Measurements from ENCODE around the gene EEFSEC. TPM values are rescaled to one million over a fixed set of nuclear protein-coding genes. Genes with fewer than 3 reads are reported as not detected.

The EEFSEC gene
- total RNA-seq, 2 experiments from 2014 or later: 19.2 to 19.6 TPM

GRCh38 chr3:128293930-128294329 is 140.6 kb downstream of the EEFSEC start:
- H3K27ac Mint-ChIP-seq: peak overlapping the region; percentile 69
- H3K4me1 Mint-ChIP-seq (ENCODE audit: low read depth): peaks cover 41% of the 10 kb centered on the region
- H3K36me3 Mint-ChIP-seq (ENCODE audit: low read depth): peaks cover 30% of the 10 kb centered on the region
- intact Hi-C loops (cut with micrococcal nuclease): no loop called here
- ATAC-seq: no peak
- ChIA-PET POLR2A (no interaction called here), CTCF (interaction anchor here (1.0 to 1.3 kb wide), 2 partner anchors 27 to 28 kb away, joined by 3 to 4 read pairs; no protein-coding TSS in a partner anchor)
- no peak overlapping the region for H3K4me3 Mint-ChIP-seq
- no peaks in the 10 kb centered on the region for H3K27me3 Mint-ChIP-seq
- DNase-seq: no peak
- peaks cover 11% of the 10 kb centered on the region for H3K9me3 Mint-ChIP-seq
- no peak for TF ChIP-seq CTCF (IDR thresholded peaks at IDR 0.05)

DNA sequence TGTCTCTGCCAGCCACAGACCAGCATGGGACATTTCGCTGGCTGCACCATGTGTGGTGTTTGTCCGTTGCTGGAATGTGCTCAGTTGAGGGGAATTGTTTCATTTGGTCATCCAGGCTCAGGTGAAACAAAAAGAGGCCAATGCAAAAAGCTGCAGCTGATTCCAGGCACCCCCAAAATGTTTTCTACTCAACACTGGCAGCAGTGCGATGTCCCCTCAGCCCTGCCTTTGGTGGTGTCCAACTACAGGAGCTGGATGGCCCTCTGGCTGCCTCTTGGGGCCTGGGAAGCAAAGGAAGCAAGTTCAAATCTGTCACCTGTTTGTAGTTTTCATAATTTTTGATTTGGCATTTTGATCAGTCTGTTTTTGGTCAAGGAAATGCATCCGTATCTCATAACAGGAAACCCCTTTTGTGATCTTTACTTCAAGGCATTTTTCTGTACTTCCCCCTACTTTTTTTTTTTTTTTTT is 141.8 kb downstream of the EEFSEC start:
- TF ChIP-seq CTCF (IDR thresholded peaks at IDR 0.05): no peak
- intact Hi-C loops (cut with micrococcal nuclease): no loop called here
- H3K4me1 Mint-ChIP-seq (ENCODE audit: low read depth): peaks cover 41% of the 10 kb centered on the region
- ChIA-PET CTCF (interaction anchor here (1.3 kb wide), 1 partner anchor 26 kb away, joined by 4 read pairs; no protein-coding TSS in a partner anchor), POLR2A (interaction anchor here (0.6 kb wide), 1 partner anchor 12 kb away, joined by 3 read pairs; no protein-coding TSS in a partner anchor)
- H3K27ac Mint-ChIP-seq: peak overlapping the region; percentile 69
- DNase-seq: no peak
- H3K27me3 Mint-ChIP-seq: no peaks in the 10 kb centered on the region
- H3K9me3 Mint-ChIP-seq: peaks cover 8% of the 10 kb centered on the region
- peaks cover 21% of the 10 kb centered on the region for H3K36me3 Mint-ChIP-seq (ENCODE audit: low read depth)
- ATAC-seq: peak; percentile 60
- H3K4me3 Mint-ChIP-seq: no peak overlapping the region

DNA sequence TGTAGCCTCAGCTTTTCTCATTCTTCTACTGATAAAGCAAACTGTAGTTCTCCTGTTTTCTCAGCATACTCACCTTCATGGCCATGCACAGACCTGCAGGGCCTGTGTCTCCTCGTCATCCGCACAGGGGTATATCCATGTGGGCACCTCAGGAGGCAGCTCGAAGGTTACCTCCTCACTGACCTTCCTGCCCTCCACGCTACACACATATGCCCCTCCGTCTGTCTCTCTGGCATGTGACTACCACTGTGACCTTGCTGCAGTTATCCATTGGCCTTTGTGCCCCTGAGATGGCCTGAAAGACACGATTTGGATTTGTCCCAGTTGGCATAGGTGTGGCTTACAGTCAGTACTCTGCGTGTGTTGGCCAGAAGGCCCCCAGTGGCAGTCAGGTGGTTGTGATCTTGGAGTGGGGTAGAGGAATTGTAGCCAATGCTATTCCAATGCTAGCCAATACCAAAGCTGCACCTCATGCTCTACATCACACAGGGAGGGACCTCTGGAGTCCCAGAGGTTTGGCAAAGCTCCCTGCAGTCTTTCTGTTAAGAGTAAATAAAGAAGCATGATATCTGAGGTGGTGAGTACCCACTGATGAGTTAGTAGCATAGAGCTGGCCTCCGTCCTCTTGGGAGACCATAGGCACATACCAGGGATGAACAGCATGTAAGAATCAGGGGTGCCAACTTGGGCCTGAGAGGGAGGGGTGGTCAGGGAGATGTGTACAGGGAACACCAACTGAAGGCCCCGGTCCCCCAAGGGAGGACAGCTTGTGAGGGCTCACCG is 143.4 kb downstream of the EEFSEC start:
- Mint-ChIP-seq H3K27me3 (no peaks in the 10 kb centered on the region), H3K4me3 (no peak overlapping the region), H3K27ac (peak overlapping the region; percentile 69), H3K9me3 (peaks cover 3% of the 10 kb centered on the region), H3K4me1 (ENCODE audit: low read depth) (peaks cover 43% of the 10 kb centered on the region), H3K36me3 (ENCODE audit: low read depth) (peaks cover 10% of the 10 kb centered on the region)
- no peak for ATAC-seq
- no peak for TF ChIP-seq CTCF (IDR thresholded peaks at IDR 0.05)
- POLR2A ChIA-PET: interaction anchor here (1.0 to 1.4 kb wide), 3 partner anchors 11 to 22 kb away, joined by 3 read pairs; no protein-coding TSS in a partner anchor
- intact Hi-C loops (cut with micrococcal nuclease): no loop called here
- DNase-seq: no peak
- CTCF ChIA-PET: interaction anchor here (1.2 to 2.2 kb wide), 3 partner anchors 10 to 15 kb away, joined by 3 to 7 read pairs (median 5); no protein-coding TSS in a partner anchor

DNA sequence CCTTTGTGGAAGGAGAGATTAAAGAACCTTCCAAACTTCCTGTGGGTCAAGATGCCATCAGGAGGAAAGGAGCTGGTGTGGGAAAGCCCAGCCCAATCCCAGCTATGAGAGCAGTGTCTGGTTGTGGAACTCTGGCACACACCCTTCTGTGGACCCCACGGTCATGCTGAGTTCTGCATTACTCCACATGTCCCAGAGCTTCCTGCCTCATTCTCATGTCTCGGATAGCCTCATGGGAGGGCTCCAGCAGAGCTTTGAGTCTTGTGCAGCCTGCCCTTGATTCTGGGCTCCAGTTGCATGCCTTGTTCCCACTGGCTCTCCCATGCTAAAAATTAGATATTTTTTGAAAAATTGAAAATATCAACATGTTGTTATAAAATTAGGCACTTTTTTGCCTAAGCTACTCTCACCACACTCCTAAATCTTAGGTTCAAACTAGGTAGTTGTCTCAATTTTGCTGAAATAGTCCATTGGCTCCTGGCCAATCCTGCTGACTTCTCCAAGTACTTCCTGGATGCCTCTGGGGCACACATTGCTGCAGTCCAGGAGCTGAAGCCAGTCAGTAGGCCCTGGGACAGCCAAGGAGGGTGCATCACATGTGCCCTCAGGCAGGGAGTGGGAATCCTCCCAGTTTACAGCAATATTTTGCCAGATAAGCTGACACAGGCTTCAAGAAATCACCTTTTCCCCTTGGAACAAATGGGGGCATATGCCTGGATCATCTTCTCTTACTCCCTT is 144.3 kb downstream of the EEFSEC start:
- CTCF ChIA-PET: interaction anchor here (1.2 to 2.2 kb wide), 4 partner anchors 9 to 14 kb away, joined by 3 to 7 read pairs (median 4); no protein-coding TSS in a partner anchor
- no peak for TF ChIP-seq CTCF (IDR thresholded peaks at IDR 0.05)
- POLR2A ChIA-PET: interaction anchor here (0.8 to 1.4 kb wide), 2 partner anchors 10 to 24 kb away, joined by 3 read pairs; no protein-coding TSS in a partner anchor
- H3K4me3 Mint-ChIP-seq: no peak overlapping the region
- H3K27ac Mint-ChIP-seq: no peak overlapping the region
- DNase-seq (no peak), ATAC-seq (no peak)
- no peaks in the 10 kb centered on the region for H3K27me3 Mint-ChIP-seq
- intact Hi-C loops (cut with micrococcal nuclease): no loop called here
- H3K9me3 Mint-ChIP-seq: peaks cover 3% of the 10 kb centered on the region
- H3K36me3 Mint-ChIP-seq (ENCODE audit: low read depth): peaks cover 10% of the 10 kb centered on the region
- peaks cover 43% of the 10 kb centered on the region for H3K4me1 Mint-ChIP-seq (ENCODE audit: low read depth)
